Activated gamma-delta T cell treated with anti-CD3 and anti-CD28 coated beads, Interleukin-2, amount 50 U/mL, for 16 hours (primary cell): ENCODE data around the gene USP50.
"Not testable (repeated sequence)": the region's sequence is repeated elsewhere in the genome, so short reads cannot be mapped to it uniquely, and the experiment has no call there.

Source experiments
- DNase-seq: peaks from one replicate; pipeline ENCODE4 v3.0.0-alpha.2; 2020; ENCODE audit warnings: low read depth

USP50 gene

DNA sequence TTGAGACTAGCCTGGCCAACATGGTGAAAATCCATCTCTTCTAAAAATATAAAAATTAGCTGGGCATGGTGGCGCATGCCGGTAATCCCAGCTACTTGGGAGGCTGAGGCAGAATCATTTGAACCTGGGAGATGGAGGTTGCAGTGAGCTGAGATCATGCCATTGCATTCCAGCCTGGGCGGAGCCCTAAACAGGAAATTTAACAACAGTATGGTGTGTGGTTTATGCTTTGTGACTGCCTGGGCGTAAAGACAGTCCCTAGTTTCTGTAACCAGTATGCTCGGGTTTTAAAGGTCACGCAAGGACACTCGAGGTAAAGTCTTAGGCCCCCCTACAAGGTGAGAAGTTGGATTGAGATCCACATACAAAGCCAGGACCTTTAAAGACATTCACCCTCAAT is 43.3 kb downstream of the USP50 start:
- no peak for DNase-seq

DNA sequence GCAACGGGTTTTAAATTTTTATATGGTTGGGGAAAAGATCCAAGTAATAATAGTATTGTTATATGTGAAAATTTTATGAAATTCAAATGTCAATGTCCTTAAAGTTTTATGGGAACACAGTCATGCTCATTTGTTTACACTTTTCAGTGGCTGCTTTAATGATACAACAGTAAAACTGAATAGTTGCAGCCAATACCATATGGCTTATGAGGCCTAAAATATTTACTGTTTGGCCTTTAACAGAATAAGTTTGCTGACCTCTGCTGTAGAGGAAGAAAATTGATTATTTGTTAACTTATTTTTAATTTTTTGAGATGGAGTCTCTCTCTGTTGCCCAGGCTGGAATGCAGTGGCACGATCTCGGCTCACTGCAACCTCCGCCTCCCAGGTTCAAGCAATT is 44.7 kb downstream of the USP50 start:
- DNase-seq: no peak

GRCh38 chr15:50500352-50500751 is 46.1 kb downstream of the USP50 start:
- no peak for DNase-seq

- DNase-seq: no peak
These were observed 49.8 kb downstream of the USP50 start for GRCh38 chr15:50496692-50497091.

- not testable (repeated sequence) for DNase-seq
These were observed 51.9 kb downstream of the USP50 start for GRCh38 chr15:50494547-50494946.

DNA sequence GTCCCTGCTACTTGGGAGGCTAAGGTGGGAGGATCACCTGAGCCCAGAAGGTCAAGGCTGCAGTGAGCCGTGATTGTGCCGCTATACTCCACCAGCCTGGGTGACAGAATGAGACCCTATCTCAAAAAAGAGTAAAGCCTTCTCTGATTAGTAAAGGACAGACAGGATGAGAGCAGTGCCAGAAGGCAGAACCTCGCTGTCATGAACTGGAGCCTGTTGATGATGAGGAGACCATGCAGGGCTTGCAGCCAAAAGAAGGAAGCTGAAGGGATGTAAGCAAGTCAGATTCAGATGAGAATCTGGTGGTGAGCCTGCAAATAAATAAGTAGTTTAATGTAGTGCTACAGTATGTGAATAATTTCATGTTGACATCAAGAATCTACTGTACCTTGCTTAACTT is 52.8 kb downstream of the USP50 start:
- no peak for DNase-seq

DNA sequence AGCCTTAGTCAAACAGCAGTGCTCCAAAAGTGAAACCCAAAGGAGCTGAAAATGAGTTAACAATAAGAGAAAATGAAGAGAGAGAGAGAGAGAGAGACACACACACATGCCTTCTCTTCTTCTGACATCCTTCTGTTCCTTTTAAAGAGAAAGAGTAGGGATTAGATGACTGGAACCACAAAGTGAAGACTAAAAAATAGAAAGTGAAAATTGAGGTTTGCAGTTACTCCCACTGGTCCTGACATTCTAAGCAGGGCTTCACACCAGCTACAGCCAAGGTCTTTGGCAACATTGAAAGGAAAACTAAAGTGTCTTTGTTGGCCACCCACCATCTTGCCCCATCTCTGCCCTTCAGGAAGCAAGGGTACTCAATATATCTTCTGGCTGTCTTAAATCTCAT is 59.2 kb downstream of the USP50 start:
- no peak for DNase-seq

DNA sequence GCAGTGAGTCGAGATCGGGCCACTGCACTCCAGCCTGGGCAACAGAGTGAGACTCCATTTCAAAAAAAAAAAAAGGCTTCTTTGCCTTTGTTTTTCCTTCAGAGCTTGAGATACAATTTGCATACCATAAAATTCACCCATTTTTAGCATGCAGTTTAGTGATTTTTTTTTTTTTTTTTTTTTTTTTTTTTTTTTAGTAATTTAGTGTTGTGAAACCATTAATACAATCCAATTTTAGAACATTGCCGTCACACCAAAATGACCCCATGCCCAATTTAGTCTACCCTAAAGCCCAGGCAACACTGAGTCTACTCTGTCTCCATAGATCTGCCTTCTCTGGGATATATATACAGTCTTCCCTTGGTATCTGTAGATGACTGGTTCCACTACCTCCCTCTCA is 61.1 kb downstream of the USP50 start:
- DNase-seq: no peak

- no peak for DNase-seq
These were observed 61.7 kb downstream of the USP50 start for GRCh38 chr15:50484781-50485180.

DNA sequence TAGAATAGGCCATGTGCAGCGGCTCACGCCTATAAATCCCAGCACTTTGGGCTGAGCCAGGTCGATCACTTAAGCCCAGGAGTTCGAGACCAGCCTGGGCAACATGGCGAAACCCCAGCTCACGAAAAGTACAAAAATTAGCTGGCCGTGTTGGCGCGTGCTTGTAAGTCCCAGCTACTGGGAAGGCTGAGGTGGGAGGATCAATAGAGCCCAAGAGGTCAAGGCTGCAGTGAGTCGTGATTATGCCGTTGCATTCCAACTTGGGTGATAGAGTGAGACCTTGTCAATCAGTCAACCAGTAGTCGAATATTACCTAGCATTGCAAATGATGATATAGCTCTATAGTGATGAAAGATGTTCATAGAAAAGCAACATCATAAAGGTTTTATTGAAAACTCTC is 70.3 kb downstream of the USP50 start:
- DNase-seq: no peak

DNA sequence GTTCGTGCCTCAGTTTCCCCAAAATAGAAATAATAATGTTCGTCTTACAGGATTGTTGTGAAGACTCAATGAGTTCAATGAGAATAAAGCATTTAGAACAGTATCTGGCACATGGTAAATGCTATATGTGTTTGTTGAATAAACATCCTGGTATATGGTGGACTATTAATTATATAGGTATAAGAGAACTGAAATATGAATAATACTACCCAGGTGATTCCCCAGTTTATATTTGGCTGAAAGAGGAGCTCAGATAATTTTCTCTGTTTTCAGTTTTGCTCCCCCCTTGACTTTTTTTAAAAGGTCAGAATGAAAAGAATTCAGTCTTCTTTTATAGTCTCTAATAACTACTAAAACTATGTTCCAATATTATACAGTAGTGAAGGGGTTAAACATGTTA is 75.4 kb downstream of the USP50 start:
- no peak for DNase-seq

- DNase-seq: no peak
These were observed 82.8 kb downstream of the USP50 start for GRCh38 chr15:50463423-50464358.

DNA sequence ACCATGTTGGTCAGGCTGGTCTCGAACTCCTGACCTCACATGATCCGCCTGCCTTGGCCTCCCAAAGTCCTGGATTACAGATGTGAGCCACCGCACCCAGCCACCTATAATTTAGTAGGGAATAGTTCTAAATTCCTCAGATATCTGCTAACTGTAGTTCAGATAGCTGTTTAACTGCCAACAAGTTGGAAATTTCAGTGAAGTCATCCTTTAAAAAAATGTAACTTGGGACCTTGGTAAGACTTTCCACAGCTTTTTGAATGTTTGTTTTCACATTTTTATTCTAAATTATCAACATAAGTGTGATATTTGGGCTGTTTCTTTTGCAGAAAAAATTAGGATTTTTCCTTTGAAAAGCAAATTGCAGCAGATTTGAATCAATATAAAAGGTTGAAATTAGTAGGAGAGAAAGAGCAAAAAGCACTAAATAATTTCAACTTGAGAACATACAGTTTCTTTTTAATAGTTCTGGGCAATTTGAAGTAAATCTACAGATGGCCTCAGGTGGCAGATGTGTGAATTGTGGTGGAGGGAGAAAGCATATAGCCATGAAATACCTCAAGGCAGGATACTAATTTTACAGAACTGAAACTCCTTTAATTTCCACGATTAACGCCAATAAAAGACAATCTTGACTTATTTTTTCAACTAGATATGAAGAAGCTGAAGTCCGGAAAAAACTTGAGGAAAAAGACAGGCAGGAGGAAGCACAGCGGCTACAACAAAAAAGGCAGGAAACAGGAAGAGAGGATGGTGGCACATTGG is 87.9 kb downstream of the USP50 start:
- no peak for DNase-seq

DNA sequence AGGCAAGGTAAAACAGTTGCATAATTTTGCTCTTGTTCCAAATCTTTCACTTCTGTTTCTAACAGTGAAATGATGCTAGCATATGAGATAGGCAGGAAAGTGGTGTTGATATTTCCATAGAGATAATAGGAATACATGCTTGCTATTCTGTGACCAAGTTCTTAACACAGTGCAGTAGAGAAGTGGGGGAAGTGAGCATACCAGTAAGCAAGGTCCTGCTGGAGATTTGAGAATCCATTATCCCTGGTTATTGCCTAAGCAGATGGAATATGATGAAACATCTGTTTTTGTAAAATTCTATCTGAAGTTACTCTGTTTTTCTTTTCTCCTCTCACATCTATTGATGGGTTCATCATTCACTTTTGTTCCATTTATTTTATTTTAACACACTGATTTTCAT is 93.5 kb downstream of the USP50 start:
- DNase-seq: no peak
